DND-41 (cell line): Measurements from ENCODE around the gene DCTN3.

Experiments used
- ATAC-seq: fragments of 200-7000 bp; cut with Tn5 transposase; 3 replicates; pipeline ENCODE4 v1.9.1; 2021; ENCODE audit warnings: low read depth; ENCODE audit not compliant: insufficient read depth
- DNase-seq: peaks from one replicate; pipeline ENCODE4 v3.0.0-alpha.2; 2020
- H2AFZ ChIP-seq: 2 replicates; pipeline ENCODE4 v1.6.0; 2012; ENCODE audit warnings: low read depth, low read length
- H3K27ac ChIP-seq: 2 replicates; pipeline ENCODE4 v1.5.1; 2012; ENCODE audit warnings: low read length, inconsistent platforms
- H3K27me3 ChIP-seq: fragments of 200-600 bp; sonication (generic); 2 replicates; pipeline ENCODE4 v1.6.0; 2012; ENCODE audit warnings: low read length, mild to moderate bottlenecking, inconsistent platforms; ENCODE audit not compliant: insufficient read depth, poor library complexity
- H3K36me3 ChIP-seq: 2 replicates; pipeline ENCODE4 v1.5.1; 2012; ENCODE audit warnings: low read length, inconsistent platforms; ENCODE audit not compliant: insufficient read depth
- H3K4me1 ChIP-seq: 2 replicates; pipeline ENCODE4 v1.5.1; 2012; ENCODE audit warnings: mild to moderate bottlenecking, low read length; ENCODE audit not compliant: insufficient read depth
- H3K4me2 ChIP-seq: 2 replicates; pipeline ENCODE4 v1.6.0; 2012; ENCODE audit warnings: mild to moderate bottlenecking, moderate library complexity, low read length, inconsistent platforms; ENCODE audit not compliant: insufficient read depth
- H3K4me3 ChIP-seq, 2 experiments: fragments of 200-600 bp in 1 of 2; shearing (Covaris generic) in 1 of 2; 2 replicates each; pipeline ENCODE4 v1.5.1; 2012 to 2016; ENCODE audit warnings: inconsistent platforms in 2 of 2, low read length in 2 of 2, mild to moderate bottlenecking in 2 of 2, low read depth in 1 of 2, moderate library complexity in 1 of 2
- H3K79me2 ChIP-seq: 2 replicates; pipeline ENCODE4 v1.6.0; 2012; ENCODE audit warnings: low read length, inconsistent platforms; ENCODE audit not compliant: insufficient read depth
- H3K9ac ChIP-seq: 2 replicates; pipeline ENCODE4 v1.6.0; 2012; ENCODE audit warnings: low read depth, mild to moderate bottlenecking, inconsistent platforms, low read length, moderate library complexity
- H3K9me3 ChIP-seq: 2 replicates; pipeline ENCODE4 v1.5.1; 2012; ENCODE audit warnings: low read length, moderate library complexity, mild to moderate bottlenecking, inconsistent platforms; ENCODE audit not compliant: insufficient read depth, severe bottlenecking
- H4K20me1 ChIP-seq: 2 replicates; pipeline ENCODE4 v1.6.0; 2012; ENCODE audit warnings: low read length; ENCODE audit not compliant: insufficient read depth
- EZH2 ChIP-seq: IDR thresholded peaks from 3 replicates; pipeline ENCODE4 v1.6.1; 2012; ENCODE audit warnings: borderline replicate concordance, low read depth, mild to moderate bottlenecking, moderate library complexity, low read length, inconsistent platforms; ENCODE audit not compliant: severe bottlenecking
- TF ChIP-seq, protein P1 (sequence below): IDR thresholded peaks from 2 replicates; pipeline ENCODE4 v1.5.1; 2012; ENCODE audit warnings: borderline replicate concordance, low read length, moderate library complexity, mild to moderate bottlenecking; ENCODE audit not compliant: poor library complexity, severe bottlenecking; ENCODE audit errors: extremely low read depth

The DCTN3 gene

GRCh38 chr9:34654323-34655051 lies 34.2 kb upstream of the DCTN3 start:
- H3K4me2 ChIP-seq: no peak overlapping the region
- H3K4me3 ChIP-seq: no peak overlapping the region
- no peak overlapping the region for H3K27ac ChIP-seq
- H3K79me2 ChIP-seq: no peaks in the 10 kb centered on the region
- no peaks in the 10 kb centered on the region for H3K9me3 ChIP-seq
- no peak overlapping the region for H3K9ac ChIP-seq
- no peaks in the 10 kb centered on the region for H3K27me3 ChIP-seq
- H2AFZ ChIP-seq: no peak overlapping the region
- H3K36me3 ChIP-seq: peaks cover 9% of the 10 kb centered on the region
- ATAC-seq: no peak
- TF ChIP-seq, protein P1, sequence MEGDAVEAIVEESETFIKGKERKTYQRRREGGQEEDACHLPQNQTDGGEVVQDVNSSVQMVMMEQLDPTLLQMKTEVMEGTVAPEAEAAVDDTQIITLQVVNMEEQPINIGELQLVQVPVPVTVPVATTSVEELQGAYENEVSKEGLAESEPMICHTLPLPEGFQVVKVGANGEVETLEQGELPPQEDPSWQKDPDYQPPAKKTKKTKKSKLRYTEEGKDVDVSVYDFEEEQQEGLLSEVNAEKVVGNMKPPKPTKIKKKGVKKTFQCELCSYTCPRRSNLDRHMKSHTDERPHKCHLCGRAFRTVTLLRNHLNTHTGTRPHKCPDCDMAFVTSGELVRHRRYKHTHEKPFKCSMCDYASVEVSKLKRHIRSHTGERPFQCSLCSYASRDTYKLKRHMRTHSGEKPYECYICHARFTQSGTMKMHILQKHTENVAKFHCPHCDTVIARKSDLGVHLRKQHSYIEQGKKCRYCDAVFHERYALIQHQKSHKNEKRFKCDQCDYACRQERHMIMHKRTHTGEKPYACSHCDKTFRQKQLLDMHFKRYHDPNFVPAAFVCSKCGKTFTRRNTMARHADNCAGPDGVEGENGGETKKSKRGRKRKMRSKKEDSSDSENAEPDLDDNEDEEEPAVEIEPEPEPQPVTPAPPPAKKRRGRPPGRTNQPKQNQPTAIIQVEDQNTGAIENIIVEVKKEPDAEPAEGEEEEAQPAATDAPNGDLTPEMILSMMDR: no peak
- TF ChIP-seq EZH2: no peak
- DNase-seq: no peak
- H4K20me1 ChIP-seq: no peaks in the 10 kb centered on the region
- no peaks in the 10 kb centered on the region for H3K4me1 ChIP-seq

DNA sequence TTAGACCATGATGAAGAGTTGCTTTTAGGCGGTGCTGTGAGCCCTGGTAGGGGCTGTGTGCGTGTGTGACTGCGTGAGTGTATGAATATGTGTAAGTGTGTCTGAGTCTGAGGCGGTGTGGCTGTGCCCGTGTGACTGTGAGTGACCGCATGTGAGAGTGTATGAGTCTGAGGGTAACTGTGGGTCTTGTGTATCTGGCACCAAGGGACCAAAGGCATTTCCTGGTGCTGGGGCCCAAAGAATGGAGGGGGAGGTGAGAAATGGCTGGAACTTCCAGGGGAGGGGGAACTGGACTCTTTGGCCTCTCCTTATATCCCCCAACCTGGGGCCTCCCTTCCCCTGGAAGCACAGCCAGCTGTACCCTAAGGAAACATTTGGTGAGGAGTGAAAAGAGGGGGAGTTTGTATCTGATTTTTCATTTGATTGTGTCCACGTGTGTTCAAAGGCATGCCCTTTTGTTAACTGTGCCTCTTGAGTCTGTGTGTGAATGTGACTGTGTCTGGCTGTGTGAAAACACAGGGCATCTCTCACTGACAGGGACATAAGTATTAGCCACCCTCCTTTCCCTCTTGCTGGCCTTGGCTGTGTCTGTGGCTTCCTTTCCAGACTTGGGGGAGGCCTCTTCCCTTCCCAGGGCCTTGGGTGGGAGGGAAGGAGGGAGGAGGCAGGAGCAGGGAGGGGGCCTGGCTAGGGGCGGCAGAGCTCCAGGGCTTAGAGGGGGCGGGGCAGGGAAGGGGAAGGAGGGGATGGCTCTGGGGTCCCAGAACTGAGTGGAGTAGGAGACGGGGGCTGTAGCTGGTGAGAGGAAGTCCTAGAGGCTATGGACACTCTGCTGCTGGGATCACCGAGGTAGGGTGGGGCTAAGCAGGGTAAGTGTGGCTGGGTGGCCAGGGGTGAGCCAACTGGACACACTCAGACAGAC lies 33.1 kb upstream of the DCTN3 start:
- H3K27me3 ChIP-seq: no peaks in the 10 kb centered on the region
- ATAC-seq (0 out of 3 replicates have a peak, but pooled peaks have one; percentile 10), DNase-seq (no peak)
- H3K36me3 ChIP-seq: peaks cover 19% of the 10 kb centered on the region
- no peaks in the 10 kb centered on the region for H3K79me2 ChIP-seq
- H3K9ac ChIP-seq: no peak overlapping the region
- no peaks in the 10 kb centered on the region for H3K9me3 ChIP-seq
- H3K4me1 ChIP-seq: peaks cover 4% of the 10 kb centered on the region; the same call in 1 of the 2 replicates
- no peak overlapping the region for H3K27ac ChIP-seq
- TF ChIP-seq EZH2: no peak
- TF ChIP-seq, protein P1: no peak
- H2AFZ ChIP-seq: no peak overlapping the region
- H4K20me1 ChIP-seq: no peaks in the 10 kb centered on the region
- H3K4me3 ChIP-seq: no peak overlapping the region
- no peak overlapping the region for H3K4me2 ChIP-seq

- no peaks in the 10 kb centered on the region for H3K27me3 ChIP-seq
- H3K79me2 ChIP-seq: peaks cover 5% of the 10 kb centered on the region
- no peak for DNase-seq
- peaks cover 27% of the 10 kb centered on the region for H3K36me3 ChIP-seq
- H3K9ac ChIP-seq: no peak overlapping the region
- no peak overlapping the region for H3K4me2 ChIP-seq
- H3K4me3 ChIP-seq: no peak overlapping the region
- H2AFZ ChIP-seq: no peak overlapping the region
- no peaks in the 10 kb centered on the region for H3K9me3 ChIP-seq
- no peak overlapping the region for H3K27ac ChIP-seq
- H4K20me1 ChIP-seq: no peaks in the 10 kb centered on the region
- TF ChIP-seq, protein P1: no peak
- no peak for TF ChIP-seq EZH2
- peaks cover 12% of the 10 kb centered on the region for H3K4me1 ChIP-seq
- ATAC-seq: no peak
Observed at GRCh38 chr9:34652602-34653000, 32.3 kb upstream of the DCTN3 start.
